Aorta (tissue), 5 donors: Measurements from ENCODE around the gene PEX11G. TPM values are rescaled to one million over a fixed set of nuclear protein-coding genes. Genes with fewer than 3 reads are reported as not detected.

Experiments used
- ATAC-seq: fragments of 200-7000 bp; cut with Tn5 transposase; one replicate; pipeline ENCODE4 v1.9.1; 2022; ENCODE audit warnings: moderate library complexity; ENCODE audit not compliant: low FRiP score
- DNase-seq, 2 donors: peaks; one replicate each; pipeline ENCODE4 v3.0.0-alpha.2; 2020
- H3K27ac ChIP-seq, 2 donors: one replicate each; pipeline ENCODE4 v1.5.1; 2013; ENCODE audit warnings: low read length in 2 of 2, mild to moderate bottlenecking in 2 of 2, moderate library complexity in 2 of 2, control low read depth in 1 of 2, inconsistent platforms in 1 of 2, low read depth in 1 of 2
- H3K27me3 ChIP-seq, 2 donors: one replicate each; pipeline ENCODE4 v1.6.1; 2013; ENCODE audit warnings: control low read depth in 1 of 2, low read length in 1 of 2, mild to moderate bottlenecking in 1 of 2, moderate library complexity in 1 of 2; ENCODE audit not compliant: insufficient read depth in 2 of 2, control insufficient read depth in 1 of 2
- H3K36me3 ChIP-seq, 2 donors: one replicate each; pipeline ENCODE4 v1.6.1; 2013; ENCODE audit warnings: control low read depth in 1 of 2, low read length in 1 of 2, mild to moderate bottlenecking in 1 of 2; ENCODE audit not compliant: insufficient read depth in 2 of 2, control insufficient read depth in 1 of 2
- H3K4me1 ChIP-seq, 2 donors: one replicate each; pipeline ENCODE4 v1.6.1; 2013; ENCODE audit warnings: low read length in 2 of 2, control low read depth in 1 of 2, mild to moderate bottlenecking in 1 of 2, moderate library complexity in 1 of 2; ENCODE audit not compliant: insufficient read depth in 2 of 2, control insufficient read depth in 1 of 2
- H3K4me3 ChIP-seq, 2 donors: one replicate each; pipeline ENCODE4 v1.5.1; 2013; ENCODE audit warnings: low read length in 2 of 2, control low read depth in 1 of 2, mild to moderate bottlenecking in 1 of 2
- H3K9me3 ChIP-seq: one replicate; pipeline ENCODE4 v1.6.1; 2013; ENCODE audit warnings: mild to moderate bottlenecking, low read length; ENCODE audit not compliant: control insufficient read depth
- WGBS, 2 donors: extraction: QIAGEN DNeasy Blood & Tissue Kit; methylation state at CpG; one replicate each; pipeline ENCODE4 v1.1.7; 2013; 5-methylcytosine and 5-hydroxymethylcytosine counted together
- intact Hi-C, 2 donors: fragments of 100-400 bp; cut with DNase I; formaldehyde crosslinking; loops; one replicate each; pipeline versions ENCODE4 v1.14.2 to v1.15.0; 2022
- long read RNA-seq, 2 donors: library from polyadenylated mRNA; unstranded; transcript quantifications; one replicate each; pipeline ENCODE4 v2.0.0, GENCODE V29; 2020 to 2021
- polyA plus RNA-seq, 2 donors: library from polyadenylated mRNA; stranded (reverse); fragments of 200-250 nt; gene quantifications; one replicate each; pipeline ENCODE4 v1.2.3, GENCODE V29; 2013
- total RNA-seq, 2 donors: library from RNA; stranded (reverse); fragmentation: NEBNext Ultra II Directional; extraction: Animal tissue kit (Norgen Biotek cat#: 25700); gene quantifications; one replicate each; pipeline ENCODE4 v1.2.1, GENCODE V29; 2021
- donor health status: healthy with polysubstance abuse.
- donor health status: Bipolar disorder and iron deficiency.
- donor health status: DM: no; HTN: no; CAD: no.
- donor health status: DM: no; HTN: no; CAD: no.
- donor health status: DM: yes; HTN: yes; CAD: no.

The PEX11G gene
- total RNA-seq (1 to 10 TPM; 1.9 TPM), polyA plus RNA-seq (1 to 10 TPM; 4.0 to 5.3 TPM)
- long read RNA-seq, donor 1, partial matches to known transcripts, result 0 of 5 reads
- long read RNA-seq, donor 1, other reads (novel, unspliced or antisense), result 1 of 5 reads
- long read RNA-seq, donor 2, partial matches to known transcripts, result 0 of 1 reads
- long read RNA-seq, donor 2, other reads (novel, unspliced or antisense), result 1 of 1 reads

- intact Hi-C loops, result loop anchor here in 1 of 2 donors (2.0 kb wide), 1 partner anchor 46 kb away; the partner anchor contains the start of gene PNPLA6
- peak within 1 kb of the TSS in 1 of 2 donors; percentile 39 for H3K27ac ChIP-seq
- no peaks in the 10 kb centered on the region for H3K9me3 ChIP-seq
- H3K27me3 ChIP-seq, result no peaks in the 10 kb centered on the region
- DNase-seq, result peak; percentile 93 to 98
- peak; percentile 97 for ATAC-seq
- no peaks in the 10 kb centered on the region for H3K4me1 ChIP-seq
- WGBS, 2 donors, result 0 to 1% methylated on average over 46 to 49 of the region's 49 CpGs
- no peaks in the 10 kb centered on the region for H3K36me3 ChIP-seq
- peak within 1 kb of the TSS; percentile 31 to 33 for H3K4me3 ChIP-seq
Measured at GRCh38 chr19:7488736-7489353, at the start of gene PEX11G. PEX11G (minus strand) TSS chr19:7489035; CDS start chr19:7489010, 25 bp downstream.

GRCh38 chr19:7535998-7536695 lies 47.3 kb upstream of the PEX11G start:
- Histone ChIP-seq H3K27ac (peak overlapping the region in 1 of 2 donors; percentile 37), H3K9me3 (no peaks in the 10 kb centered on the region), H3K4me1 (no peaks in the 10 kb centered on the region), H3K4me3 (peak overlapping the region; percentile 44 to 82), H3K27me3 (no peaks in the 10 kb centered on the region), H3K36me3 (peaks cover 3% of the 10 kb centered on the region in 2 donors)
- DNase-seq (no peak), ATAC-seq (no peak)
- intact Hi-C loops, result loop anchor here (2.0 to 10.0 kb wide), 4 partner anchors 47 to 181 kb away; partner anchors contain the start of gene PEX11G (in 1 of the 2)
- WGBS, 2 donors, result 23 to 29% methylated on average over 26 to 30 of the region's 30 CpGs

- DNase-seq, result peak; percentile 98 to 99
- ATAC-seq, result peak; percentile 93
- 0% methylated on average over 71 to 76 of the region's 76 CpGs for WGBS, 2 donors
- Histone ChIP-seq H3K27me3 (no peaks in the 10 kb centered on the region), H3K4me1 (no peaks in the 10 kb centered on the region), H3K27ac (peak within 1 kb of the TSS; percentile 34 to 93), H3K36me3 (peaks cover 3% of the 10 kb centered on the region in 2 donors), H3K4me3 (peak within 1 kb of the TSS; percentile 44 to 82), H3K9me3 (no peaks in the 10 kb centered on the region)
- intact Hi-C loops, result loop anchor here (2.0 to 10.0 kb wide), 4 partner anchors 47 to 181 kb away; partner anchors contain the start of gene PEX11G (in 1 of the 2)
Measured at GRCh38 chr19:7535047-7535997, 46.5 kb upstream of the PEX11G start, which contains the start of gene PNPLA6. PNPLA6 (plus strand) TSS chr19:7535717; CDS start chr19:7535789, 72 bp downstream.

DNA sequence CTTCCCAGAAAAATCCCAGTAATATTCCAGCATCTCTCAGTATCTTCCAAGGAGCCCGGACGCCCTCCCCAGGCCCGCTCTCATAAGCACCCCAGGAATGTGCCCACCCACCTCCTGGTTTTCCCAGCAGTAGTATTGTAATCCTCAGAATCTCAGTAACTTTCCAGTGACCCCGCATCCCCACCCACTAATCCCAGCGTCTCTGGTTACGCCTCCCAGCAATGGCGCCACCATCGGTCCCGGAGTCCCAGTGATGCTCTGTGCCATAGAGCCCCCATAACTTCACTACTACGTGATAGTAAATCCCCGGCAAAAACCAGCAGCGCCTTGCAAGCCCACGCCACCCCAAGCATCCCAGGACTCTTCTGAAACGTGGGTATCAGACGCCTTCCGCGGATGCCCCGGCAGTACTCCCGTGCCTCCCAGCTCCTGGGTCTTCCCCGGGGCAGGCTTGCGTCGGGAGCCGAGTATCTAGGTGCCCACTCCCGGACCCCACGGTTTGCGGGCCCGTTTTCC lies 45.8 kb upstream of the PEX11G start:
- intact Hi-C loops, result loop anchor here (1.0 to 10.0 kb wide), 5 partner anchors 12 to 180 kb away; partner anchors contain the start of genes MCOLN1 (in 1 of the 2) and PEX11G (in 1 of the 2)
- H3K27me3 ChIP-seq, result no peaks in the 10 kb centered on the region
- peak; percentile 89 for ATAC-seq
- peaks cover 0 to 3% of the 10 kb centered on the region in 2 donors for H3K36me3 ChIP-seq
- peak overlapping the region; percentile 76 to 82 for H3K4me3 ChIP-seq
- peak; percentile 87 to 90 for DNase-seq
- 0% methylated on average over 27 of the region's 27 CpGs for WGBS, 2 donors
- H3K9me3 ChIP-seq, result no peaks in the 10 kb centered on the region
- no peaks in the 10 kb centered on the region for H3K4me1 ChIP-seq
- H3K27ac ChIP-seq, result peak overlapping the region; percentile 34 to 93

DNA sequence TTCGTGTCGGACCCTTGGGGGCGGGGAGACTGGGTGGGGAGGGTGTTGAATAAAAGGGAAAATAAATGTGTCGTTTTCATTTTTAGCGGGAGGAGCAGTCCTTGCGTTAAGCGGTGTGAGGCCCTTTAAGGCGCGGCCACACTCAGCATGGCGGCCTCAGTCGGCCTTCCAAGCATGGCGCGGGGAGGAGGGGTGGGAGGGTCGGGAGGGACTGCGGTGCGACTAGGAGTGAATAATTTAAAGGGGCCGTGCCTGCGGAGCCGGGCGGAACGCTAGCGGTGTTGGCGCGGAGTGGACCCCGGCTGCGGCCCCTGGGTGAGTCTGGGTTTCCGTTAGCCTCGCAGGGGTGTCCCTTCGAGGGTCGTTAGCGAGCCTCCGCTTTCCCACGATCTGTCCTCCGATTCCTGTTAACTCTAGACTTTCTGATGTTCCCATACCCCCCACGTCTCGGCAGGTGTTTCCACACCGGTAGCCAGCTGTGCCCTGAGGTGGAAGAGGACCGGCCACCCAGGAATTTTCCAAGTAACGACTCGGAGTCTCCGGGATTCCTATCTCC lies 45.2 kb upstream of the PEX11G start:
- Histone ChIP-seq H3K9me3 (no peaks in the 10 kb centered on the region), H3K27me3 (no peaks in the 10 kb centered on the region), H3K4me3 (peak overlapping the region; percentile 76 to 82), H3K4me1 (no peaks in the 10 kb centered on the region), H3K27ac (peak overlapping the region; percentile 23 to 93), H3K36me3 (peaks cover 0 to 3% of the 10 kb centered on the region in 2 donors)
- WGBS, 2 donors, result 0 to 1% methylated on average over 37 to 41 of the region's 41 CpGs
- ATAC-seq, result peak; percentile 90
- DNase-seq, result peak; percentile 93 to 96
- intact Hi-C loops, result loop anchor here (1.0 to 10.0 kb wide), 4 partner anchors 12 to 179 kb away; partner anchors contain the start of genes MCOLN1 (in 1 of the 2) and PEX11G (in 1 of the 2)

- Histone ChIP-seq H3K27me3 (no peaks in the 10 kb centered on the region), H3K4me1 (no peaks in the 10 kb centered on the region), H3K4me3 (peak overlapping the region; percentile 42 to 43), H3K9me3 (no peaks in the 10 kb centered on the region), H3K27ac (peak overlapping the region in 1 of 2 donors; percentile 41), H3K36me3 (no peaks in the 10 kb centered on the region)
- ATAC-seq (peak; percentile 55), DNase-seq (peak; percentile 90 to 92)
- intact Hi-C loops, result loop anchor here (10.0 kb wide), 2 partner anchors 139 to 179 kb away; no protein-coding TSS in a partner anchor
- 15 to 17% methylated on average over 30 of the region's 30 CpGs for WGBS, 2 donors
Measured at GRCh38 chr19:7533281-7533885, 44.5 kb upstream of the PEX11G start.
